Neural cell (in vitro differentiated cells): ENCODE results near the gene TSSK6. TPM values are rescaled to one million over a fixed set of nuclear protein-coding genes. Genes with fewer than 3 reads are reported as not detected.

Experiments used
- H2AFZ ChIP-seq: fragments of 200-600, 300-800 bp; sonication (generic), shearing (Covaris generic); 2 replicates; pipeline ENCODE4 v1.6.0; 2014; ENCODE audit warnings: low read depth, mild to moderate bottlenecking, antibody characterized with exemption, low read length, moderate library complexity
- H3F3A ChIP-seq: fragments of 200-600 bp; shearing (Covaris generic); 2 replicates; pipeline ENCODE4 v1.6.1; 2016; ENCODE audit warnings: mild to moderate bottlenecking, moderate library complexity, mixed read lengths, antibody characterized with exemption, low read length; ENCODE audit not compliant: insufficient read depth, poor library complexity, severe bottlenecking
- H3K27ac ChIP-seq: fragments of 200-600, 300-800 bp; sonication (generic), shearing (Covaris generic); 2 replicates; pipeline ENCODE4 v1.5.1; 2014; ENCODE audit warnings: mild to moderate bottlenecking, low read length, moderate library complexity
- H3K27me3 ChIP-seq: fragments of 300-800, 200-600 bp; sonication (generic), shearing (Covaris generic); 2 replicates; pipeline ENCODE4 v1.6.0; 2014; ENCODE audit warnings: mild to moderate bottlenecking, low read depth, low read length, moderate library complexity; ENCODE audit not compliant: insufficient read depth
- H3K36me3 ChIP-seq: fragments of 300-800, 200-600 bp; sonication (generic), shearing (Covaris generic); 2 replicates; pipeline ENCODE4 v1.5.1; 2014; ENCODE audit warnings: mild to moderate bottlenecking, antibody characterized with exemption, low read length, moderate library complexity; ENCODE audit not compliant: insufficient read depth
- H3K4me2 ChIP-seq: fragments of 300-800, 200-600 bp; sonication (generic), shearing (Covaris generic); 2 replicates; pipeline ENCODE4 v1.6.0; 2014; ENCODE audit warnings: mild to moderate bottlenecking, low read length
- H3K4me3 ChIP-seq: fragments of 300-800, 200-600 bp; sonication (generic), shearing (Covaris generic); 2 replicates; pipeline ENCODE4 v1.5.1; 2014; ENCODE audit warnings: mild to moderate bottlenecking, low read length, moderate library complexity
- H3K79me2 ChIP-seq: fragments of 200-600 bp; shearing (Covaris generic); replicated peaks from 2 replicates; pipeline ENCODE4 v1.6.0; 2014; ENCODE audit warnings: mild to moderate bottlenecking, low read length, moderate library complexity; ENCODE audit not compliant: insufficient read depth
- H3K9ac ChIP-seq: fragments of 300-800, 200-600 bp; sonication (generic), shearing (Covaris generic); 2 replicates; pipeline ENCODE4 v1.6.1; 2016; ENCODE audit warnings: mild to moderate bottlenecking, low read length, mixed read lengths
- H3K9me2 ChIP-seq: fragments of 200-600 bp; shearing (Covaris generic); 2 replicates; pipeline ENCODE4 v1.6.1; 2016; ENCODE audit warnings: mild to moderate bottlenecking, low read length, mixed read lengths; ENCODE audit not compliant: insufficient read depth
- H3K9me3 ChIP-seq: fragments of 200-600, 300-800 bp; sonication (generic), shearing (Covaris generic); 2 replicates; pipeline ENCODE4 v1.6.1; 2016; ENCODE audit warnings: mild to moderate bottlenecking, mixed run types, low read length, moderate library complexity, mixed read lengths
- H4K20me1 ChIP-seq: fragments of 200-600 bp; shearing (Covaris generic); 2 replicates; pipeline ENCODE4 v1.6.1; 2016; ENCODE audit warnings: mild to moderate bottlenecking, mixed run types; ENCODE audit not compliant: insufficient read depth
- EP300 ChIP-seq: fragments of 450-650 bp; conservative IDR thresholded peaks from 2 replicates; pipeline ENCODE4 v1.6.1; 2014; ENCODE audit warnings: antibody characterized with exemption, mild to moderate bottlenecking, moderate library complexity; ENCODE audit not compliant: poor library complexity, severe bottlenecking
- EZH2 ChIP-seq: fragments of 200-600, 300-800 bp; shearing (Covaris generic), sonication (generic); IDR thresholded peaks from 2 replicates; pipeline ENCODE4 v1.6.1; 2014; ENCODE audit warnings: antibody characterized with exemption, low read length, borderline replicate concordance, mild to moderate bottlenecking; ENCODE audit not compliant: insufficient read depth, poor library complexity, severe bottlenecking
- MXI1 ChIP-seq: fragments of 450-650 bp; conservative IDR thresholded peaks from 2 replicates; pipeline ENCODE4 v1.6.1; 2014; ENCODE audit warnings: antibody characterized with exemption, mild to moderate bottlenecking; ENCODE audit not compliant: poor library complexity, severe bottlenecking
- POLR2AphosphoS5 ChIP-seq: IDR thresholded peaks from 2 replicates; pipeline ENCODE4 v1.6.1; 2012
- RAD21 ChIP-seq: fragments of 450-650 bp; conservative IDR thresholded peaks from 2 replicates; pipeline ENCODE4 v1.6.1; 2014; ENCODE audit warnings: antibody characterized with exemption, mild to moderate bottlenecking, moderate library complexity
- SMC3 ChIP-seq: fragments of 450-650 bp; conservative IDR thresholded peaks from 2 replicates; pipeline ENCODE4 v1.6.1; 2014; ENCODE audit warnings: antibody characterized with exemption, mild to moderate bottlenecking, moderate library complexity; ENCODE audit not compliant: poor library complexity
- TAF1 ChIP-seq: IDR thresholded peaks from 2 replicates; pipeline ENCODE4 v1.6.1; 2012; ENCODE audit warnings: low read depth
- polyA plus RNA-seq: library from polyadenylated mRNA; depleted of rRNA; stranded (reverse); fragments of >200 nt; gene quantifications from 2 replicates; pipeline ENCODE4 v1.2.3, GENCODE V29; 2014
- TF ChIP-seq, protein P1 (sequence below): IDR thresholded peaks from 2 replicates; pipeline ENCODE4 v1.6.1; 2012; ENCODE audit warnings: borderline replicate concordance
- TF ChIP-seq, protein P2 (sequence below): fragments of 450-650 bp; IDR thresholded peaks from 2 replicates; pipeline ENCODE4 v1.5.1; 2014; ENCODE audit warnings: antibody characterized with exemption, mild to moderate bottlenecking, moderate library complexity; ENCODE audit not compliant: poor library complexity, severe bottlenecking

The TSSK6 gene
- polyA plus RNA-seq, 1 donor from 2014 or later, result 5.3 TPM

DNA sequence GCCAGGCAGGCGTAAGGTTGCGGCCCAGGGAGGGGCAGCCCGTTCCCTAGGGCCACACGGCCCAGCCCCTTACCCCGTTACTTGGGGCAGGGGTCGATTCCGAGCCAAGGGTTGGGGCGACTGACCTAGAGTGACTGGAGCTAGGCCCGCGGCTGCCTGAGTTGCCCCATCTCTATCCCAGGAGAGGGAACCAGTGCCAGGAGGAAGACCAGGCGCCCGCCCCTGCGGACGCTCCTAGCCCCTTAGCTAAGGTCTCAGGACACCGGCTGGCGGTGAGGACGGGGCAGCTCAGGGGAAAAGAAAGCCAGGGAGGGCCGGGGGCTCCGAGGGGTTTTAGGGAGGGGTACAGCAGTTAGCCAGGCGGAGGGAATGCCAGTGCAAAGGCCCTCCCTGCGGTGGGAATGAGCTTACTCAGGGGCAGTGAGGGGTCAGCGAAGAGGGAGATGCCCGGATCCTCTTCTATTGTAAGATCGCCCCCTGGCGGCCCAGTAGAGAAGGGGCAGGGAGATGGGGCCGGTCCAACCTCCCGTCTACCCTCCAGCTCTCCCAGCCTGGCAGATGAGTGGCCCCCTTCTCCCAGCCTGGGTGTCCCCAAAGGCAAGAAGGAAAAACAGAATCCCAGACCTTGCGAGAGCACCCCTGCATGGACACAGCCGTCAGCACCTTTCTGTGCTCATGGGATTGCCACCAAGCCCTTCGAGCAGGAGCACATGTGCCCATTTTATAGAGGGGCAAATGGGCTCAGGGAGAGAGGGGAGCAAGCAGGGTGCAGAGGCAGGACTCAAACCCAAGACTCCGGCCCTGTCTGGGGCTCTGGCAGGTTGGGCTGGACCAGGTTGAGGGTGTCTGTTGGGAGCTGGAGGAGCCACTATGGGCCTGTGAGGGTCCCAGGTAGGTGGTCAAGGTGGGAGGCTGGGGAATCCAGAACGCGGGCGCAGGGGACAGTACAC, 39.0 kb upstream of the TSSK6 start:
- Histone ChIP-seq H3K36me3 (no peaks in the 10 kb centered on the region), H3K9ac (no peak overlapping the region), H3K9me3 (no peaks in the 10 kb centered on the region)

DNA sequence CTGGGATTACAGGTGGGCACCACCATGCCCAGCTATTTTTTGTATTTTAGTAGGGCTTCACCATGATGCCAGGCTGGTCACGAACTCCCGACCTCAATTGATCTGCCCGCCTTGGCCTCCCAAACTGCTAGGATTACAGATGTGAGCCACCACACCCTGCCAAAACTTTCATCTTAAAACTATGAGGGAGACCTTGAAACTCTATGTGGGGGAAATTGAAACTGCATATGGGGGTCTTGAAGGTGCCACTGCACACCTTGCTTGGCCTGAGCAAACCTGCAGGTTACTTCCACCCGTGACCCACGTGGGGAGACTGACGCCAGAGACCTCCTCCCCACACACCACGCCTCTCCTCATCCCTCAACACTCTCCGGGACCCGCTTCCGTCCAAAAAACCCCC, 38.3 kb upstream of the TSSK6 start:
- Histone ChIP-seq H3K4me3 (no peak overlapping the region), H3K79me2 (no peaks in the 10 kb centered on the region)

More for the DNA sequence above, 39.0 kb upstream of the TSSK6 start:
- Histone ChIP-seq H3K4me2 (no peak overlapping the region), H2AFZ (no peak overlapping the region), H3K9me2 (no peaks in the 10 kb centered on the region), H3K79me2 (no peaks in the 10 kb centered on the region), H3K4me3 (no peak overlapping the region), H3K27ac (no peak overlapping the region), H3F3A (no peaks in the 10 kb centered on the region), H4K20me1 (no peaks in the 10 kb centered on the region), H3K27me3 (no peaks in the 10 kb centered on the region)
- TF ChIP-seq, protein P1, sequence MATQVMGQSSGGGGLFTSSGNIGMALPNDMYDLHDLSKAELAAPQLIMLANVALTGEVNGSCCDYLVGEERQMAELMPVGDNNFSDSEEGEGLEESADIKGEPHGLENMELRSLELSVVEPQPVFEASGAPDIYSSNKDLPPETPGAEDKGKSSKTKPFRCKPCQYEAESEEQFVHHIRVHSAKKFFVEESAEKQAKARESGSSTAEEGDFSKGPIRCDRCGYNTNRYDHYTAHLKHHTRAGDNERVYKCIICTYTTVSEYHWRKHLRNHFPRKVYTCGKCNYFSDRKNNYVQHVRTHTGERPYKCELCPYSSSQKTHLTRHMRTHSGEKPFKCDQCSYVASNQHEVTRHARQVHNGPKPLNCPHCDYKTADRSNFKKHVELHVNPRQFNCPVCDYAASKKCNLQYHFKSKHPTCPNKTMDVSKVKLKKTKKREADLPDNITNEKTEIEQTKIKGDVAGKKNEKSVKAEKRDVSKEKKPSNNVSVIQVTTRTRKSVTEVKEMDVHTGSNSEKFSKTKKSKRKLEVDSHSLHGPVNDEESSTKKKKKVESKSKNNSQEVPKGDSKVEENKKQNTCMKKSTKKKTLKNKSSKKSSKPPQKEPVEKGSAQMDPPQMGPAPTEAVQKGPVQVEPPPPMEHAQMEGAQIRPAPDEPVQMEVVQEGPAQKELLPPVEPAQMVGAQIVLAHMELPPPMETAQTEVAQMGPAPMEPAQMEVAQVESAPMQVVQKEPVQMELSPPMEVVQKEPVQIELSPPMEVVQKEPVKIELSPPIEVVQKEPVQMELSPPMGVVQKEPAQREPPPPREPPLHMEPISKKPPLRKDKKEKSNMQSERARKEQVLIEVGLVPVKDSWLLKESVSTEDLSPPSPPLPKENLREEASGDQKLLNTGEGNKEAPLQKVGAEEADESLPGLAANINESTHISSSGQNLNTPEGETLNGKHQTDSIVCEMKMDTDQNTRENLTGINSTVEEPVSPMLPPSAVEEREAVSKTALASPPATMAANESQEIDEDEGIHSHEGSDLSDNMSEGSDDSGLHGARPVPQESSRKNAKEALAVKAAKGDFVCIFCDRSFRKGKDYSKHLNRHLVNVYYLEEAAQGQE, result no peak
- TF ChIP-seq, protein P2, sequence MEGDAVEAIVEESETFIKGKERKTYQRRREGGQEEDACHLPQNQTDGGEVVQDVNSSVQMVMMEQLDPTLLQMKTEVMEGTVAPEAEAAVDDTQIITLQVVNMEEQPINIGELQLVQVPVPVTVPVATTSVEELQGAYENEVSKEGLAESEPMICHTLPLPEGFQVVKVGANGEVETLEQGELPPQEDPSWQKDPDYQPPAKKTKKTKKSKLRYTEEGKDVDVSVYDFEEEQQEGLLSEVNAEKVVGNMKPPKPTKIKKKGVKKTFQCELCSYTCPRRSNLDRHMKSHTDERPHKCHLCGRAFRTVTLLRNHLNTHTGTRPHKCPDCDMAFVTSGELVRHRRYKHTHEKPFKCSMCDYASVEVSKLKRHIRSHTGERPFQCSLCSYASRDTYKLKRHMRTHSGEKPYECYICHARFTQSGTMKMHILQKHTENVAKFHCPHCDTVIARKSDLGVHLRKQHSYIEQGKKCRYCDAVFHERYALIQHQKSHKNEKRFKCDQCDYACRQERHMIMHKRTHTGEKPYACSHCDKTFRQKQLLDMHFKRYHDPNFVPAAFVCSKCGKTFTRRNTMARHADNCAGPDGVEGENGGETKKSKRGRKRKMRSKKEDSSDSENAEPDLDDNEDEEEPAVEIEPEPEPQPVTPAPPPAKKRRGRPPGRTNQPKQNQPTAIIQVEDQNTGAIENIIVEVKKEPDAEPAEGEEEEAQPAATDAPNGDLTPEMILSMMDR, result peak; percentile 26
- TF ChIP-seq TAF1, result no peak

More for the DNA sequence above, 38.3 kb upstream of the TSSK6 start:
- no peak overlapping the region for H3K9ac ChIP-seq
- no peaks in the 10 kb centered on the region for H3K27me3 ChIP-seq
- TF ChIP-seq, protein P1, result no peak
- TF ChIP-seq POLR2AphosphoS5 (no peak), MXI1 (no peak), SMC3 (no peak), EP300 (no peak), RAD21 (no peak), TAF1 (no peak), EZH2 (no peak)
- TF ChIP-seq, protein P2, result no peak
- no peak overlapping the region for H2AFZ ChIP-seq
- H3K27ac ChIP-seq, result no peak overlapping the region
- H3F3A ChIP-seq, result no peaks in the 10 kb centered on the region
- no peaks in the 10 kb centered on the region for H4K20me1 ChIP-seq
- no peak overlapping the region for H3K4me2 ChIP-seq
- H3K9me2 ChIP-seq, result no peaks in the 10 kb centered on the region
- H3K36me3 ChIP-seq, result no peaks in the 10 kb centered on the region
- H3K9me3 ChIP-seq, result no peaks in the 10 kb centered on the region
